GM18907 (cell line): ENCODE results near the gene RNLS.

ENCODE experiments used
- ATAC-seq: cut with Tn5 transposase; IDR thresholded peaks from one replicate; pipeline ENCODE4 v1.9.1; 2021; ENCODE audit warnings: mild to moderate bottlenecking, moderate library complexity; ENCODE audit not compliant: unreplicated experiment

Gene RNLS

GRCh38 chr10:88243202-88243744 is 339.8 kb downstream of the RNLS start:
- ATAC-seq: no peak

- ATAC-seq: no peak
Observed at GRCh38 chr10:88241501-88241900, 341.6 kb downstream of the RNLS start.

GRCh38 chr10:88239212-88239611 is 343.9 kb downstream of the RNLS start:
- ATAC-seq: no peak

- ATAC-seq: no peak
Observed at GRCh38 chr10:88238615-88238914, 344.6 kb downstream of the RNLS start.

- ATAC-seq: no peak
Observed at GRCh38 chr10:88237896-88238614, 345.1 kb downstream of the RNLS start.

- no peak for ATAC-seq
Observed at GRCh38 chr10:88236121-88236743, 346.9 kb downstream of the RNLS start.

GRCh38 chr10:88234297-88234696 is 348.8 kb downstream of the RNLS start:
- no peak for ATAC-seq

- no peak for ATAC-seq
Observed at GRCh38 chr10:88233870-88234269, 349.2 kb downstream of the RNLS start.

GRCh38 chr10:88232983-88233543 is 350.1 kb downstream of the RNLS start:
- ATAC-seq: no peak

GRCh38 chr10:88232029-88232895 is 350.9 kb downstream of the RNLS start:
- no peak for ATAC-seq

- ATAC-seq: no peak
Observed at GRCh38 chr10:88230251-88230650, 352.9 kb downstream of the RNLS start.

GRCh38 chr10:88228130-88228529 is 355.0 kb downstream of the RNLS start:
- no peak for ATAC-seq

- no peak for ATAC-seq
Observed at GRCh38 chr10:88227342-88228018, 355.6 kb downstream of the RNLS start.

GRCh38 chr10:88226891-88227290 is 356.2 kb downstream of the RNLS start:
- ATAC-seq: no peak

- ATAC-seq: no peak
Observed at GRCh38 chr10:88226071-88226659, 357.0 kb downstream of the RNLS start.
